Mucosa of descending colon (tissue), 3 donors: ENCODE results near the gene IRGQ. TPM values are rescaled to one million over a fixed set of nuclear protein-coding genes. Genes with fewer than 3 reads are reported as not detected.
A peak's percentile ranks its signal among the peaks of the same experiment; 100 is the strongest.

Experiments used
- ATAC-seq: fragments of 200-7000 bp; cut with Tn5 transposase; one replicate; pipeline ENCODE4 v1.9.1; 2020; ENCODE audit warnings: mild to moderate bottlenecking, moderate library complexity
- DNase-seq, 3 donors: peaks; one replicate each; pipeline ENCODE4 v3.0.0-alpha.2; 2020
- H3K36me3 ChIP-seq: fragments of 200-600 bp; one replicate; pipeline ENCODE4 v1.8.0; 2021; ENCODE audit warnings: low read depth, mild to moderate bottlenecking
- H3K4me1 ChIP-seq: fragments of 200-600 bp; one replicate; pipeline ENCODE4 v1.8.0; 2021; ENCODE audit warnings: low read depth, mild to moderate bottlenecking
- H3K4me3 ChIP-seq: fragments of 200-600 bp; one replicate; pipeline ENCODE4 v1.8.0; 2021; ENCODE audit warnings: mild to moderate bottlenecking
- H3K9me3 ChIP-seq: fragments of 200-600 bp; one replicate; pipeline ENCODE4 v1.8.0; 2021; ENCODE audit warnings: mild to moderate bottlenecking
- CTCF ChIP-seq: fragments of 200-600 bp; IDR thresholded peaks from one replicate; pipeline ENCODE4 v1.8.0; 2022; ENCODE audit warnings: antibody characterized with exemption, mild to moderate bottlenecking
- intact Hi-C, 2 donors: fragments of 100-400 bp; cut with DNase I in 1 of 2; cut with micrococcal nuclease in 1 of 2; formaldehyde crosslinking; loops; one replicate each; pipeline versions ENCODE4 v1.11.0 to v1.11.1; 2022; cut with DNase I, micrococcal nuclease
- total RNA-seq, 3 donors: library from RNA; stranded (reverse); fragmentation: NEBNext Ultra II Directional in 2 of 3; extraction: Animal tissue kit (Norgen Biotek cat#: 25700) in 2 of 3; gene quantifications; one replicate each; pipeline versions ENCODE4 v1.2.1 to v1.2.4, GENCODE V29; 2021 to 2023
- donor health status: DM: no; HTN: no; CAD: no; lungs with moderate emphysema.
- donor health status: DM: no; HTN: no; CAD: no.
- donor health status: DM: no; HTN: yes; CAD: no.

Gene IRGQ
- total RNA-seq, 3 donors from 2014 or later, result 18.9 to 29.4 (median 21.9) TPM

DNA sequence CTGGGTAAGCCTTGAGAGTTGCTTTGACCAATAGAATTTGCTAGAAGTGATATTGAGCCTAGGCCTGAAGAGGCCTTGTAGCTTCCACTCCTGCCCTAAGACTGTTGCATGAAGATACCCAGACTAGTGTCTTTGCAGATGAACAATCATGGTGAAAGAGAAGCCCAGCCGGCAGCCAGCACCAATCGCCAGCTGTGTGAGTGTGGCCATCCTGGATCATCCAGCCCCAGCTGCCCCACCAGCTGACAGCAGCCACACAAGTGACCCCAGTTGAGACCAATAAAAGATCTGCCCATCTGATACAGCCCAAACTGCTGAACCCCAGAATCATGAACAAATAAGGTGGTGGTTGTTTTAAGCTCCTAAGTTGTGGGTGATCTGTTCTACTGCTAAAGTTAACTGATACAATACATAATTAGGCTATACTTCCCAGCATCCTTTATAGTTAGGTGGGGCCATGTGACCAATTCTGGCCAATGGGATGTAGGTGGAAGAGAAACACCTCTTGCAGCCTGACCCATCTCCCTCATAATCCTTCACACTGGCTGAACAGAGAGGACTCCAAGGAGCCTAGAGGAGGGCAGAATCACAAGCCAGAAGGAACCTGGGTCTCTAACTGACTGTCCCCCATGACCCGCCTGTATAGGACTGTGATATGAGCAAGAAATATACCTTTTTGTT, 32.9 kb upstream of the IRGQ start:
- ATAC-seq, result no peak
- intact Hi-C loops, result no loop called here
- no peaks in the 10 kb centered on the region for H3K9me3 ChIP-seq
- no peaks in the 10 kb centered on the region for H3K4me1 ChIP-seq
- TF ChIP-seq CTCF, result no peak
- no peak overlapping the region for H3K4me3 ChIP-seq
- no peaks in the 10 kb centered on the region for H3K36me3 ChIP-seq
- DNase-seq, result no peak

DNA sequence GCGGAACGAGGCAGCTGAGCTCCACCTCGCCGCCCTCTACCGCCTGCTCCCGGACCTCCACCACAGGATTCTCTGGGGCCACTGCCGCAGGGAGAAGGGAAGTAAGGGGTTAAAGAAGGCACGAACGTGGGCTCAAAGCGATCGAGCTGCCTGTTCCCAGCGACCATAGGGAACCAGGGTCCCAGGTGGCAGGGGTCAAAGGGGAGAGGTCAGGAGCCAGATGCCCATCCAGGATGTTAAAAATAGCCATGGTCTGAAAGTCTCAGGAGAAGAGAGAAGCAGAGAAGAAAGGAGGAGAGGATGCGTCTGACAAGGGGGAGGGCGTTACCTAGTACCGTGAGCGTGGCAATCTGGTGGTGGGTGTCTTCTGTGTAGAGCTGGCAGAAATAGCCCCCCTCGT, 30.9 kb upstream of the IRGQ start:
- intact Hi-C loops, result no loop called here
- no peak for DNase-seq
- no peaks in the 10 kb centered on the region for H3K4me1 ChIP-seq
- no peaks in the 10 kb centered on the region for H3K36me3 ChIP-seq
- H3K9me3 ChIP-seq, result no peaks in the 10 kb centered on the region
- no peak for TF ChIP-seq CTCF
- no peak overlapping the region for H3K4me3 ChIP-seq
- ATAC-seq, result no peak

GRCh38 chr19:43625918-43626579, 30.1 kb upstream of the IRGQ start:
- DNase-seq (peak in 2 of 3 donors; percentile 22 to 46), ATAC-seq (peak; percentile 58)
- Histone ChIP-seq H3K4me3 (no peak overlapping the region), H3K9me3 (no peaks in the 10 kb centered on the region), H3K36me3 (no peaks in the 10 kb centered on the region), H3K4me1 (no peaks in the 10 kb centered on the region)
- no peak for TF ChIP-seq CTCF
- intact Hi-C loops, result no loop called here

DNA sequence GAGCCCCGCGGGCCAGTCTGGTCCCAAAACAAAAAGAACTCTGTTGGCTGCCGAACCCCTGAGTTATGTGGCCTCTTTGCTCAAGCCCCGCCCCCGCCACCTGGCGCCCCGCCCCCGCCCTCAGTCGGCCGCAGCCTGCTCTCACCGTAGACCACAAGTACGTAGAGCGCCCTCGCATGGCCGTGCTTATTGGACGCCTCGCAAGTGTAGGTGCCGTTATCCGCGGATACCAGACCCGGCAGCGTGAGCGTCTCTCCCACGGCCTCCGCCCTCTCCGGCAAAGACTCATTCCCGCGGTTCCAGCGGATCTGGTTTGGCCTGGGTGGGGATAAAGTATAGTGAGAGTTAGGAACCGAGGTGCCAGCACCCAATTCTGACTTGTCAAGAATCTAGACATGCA, 29.0 kb upstream of the IRGQ start:
- Histone ChIP-seq H3K36me3 (no peaks in the 10 kb centered on the region), H3K4me3 (no peak overlapping the region), H3K4me1 (peaks cover 4% of the 10 kb centered on the region), H3K9me3 (no peaks in the 10 kb centered on the region)
- TF ChIP-seq CTCF, result peak; percentile 29
- ATAC-seq, result peak; percentile 93
- peak; percentile 88 to 91 (median 88) for DNase-seq
- intact Hi-C loops, result no loop called here

DNA sequence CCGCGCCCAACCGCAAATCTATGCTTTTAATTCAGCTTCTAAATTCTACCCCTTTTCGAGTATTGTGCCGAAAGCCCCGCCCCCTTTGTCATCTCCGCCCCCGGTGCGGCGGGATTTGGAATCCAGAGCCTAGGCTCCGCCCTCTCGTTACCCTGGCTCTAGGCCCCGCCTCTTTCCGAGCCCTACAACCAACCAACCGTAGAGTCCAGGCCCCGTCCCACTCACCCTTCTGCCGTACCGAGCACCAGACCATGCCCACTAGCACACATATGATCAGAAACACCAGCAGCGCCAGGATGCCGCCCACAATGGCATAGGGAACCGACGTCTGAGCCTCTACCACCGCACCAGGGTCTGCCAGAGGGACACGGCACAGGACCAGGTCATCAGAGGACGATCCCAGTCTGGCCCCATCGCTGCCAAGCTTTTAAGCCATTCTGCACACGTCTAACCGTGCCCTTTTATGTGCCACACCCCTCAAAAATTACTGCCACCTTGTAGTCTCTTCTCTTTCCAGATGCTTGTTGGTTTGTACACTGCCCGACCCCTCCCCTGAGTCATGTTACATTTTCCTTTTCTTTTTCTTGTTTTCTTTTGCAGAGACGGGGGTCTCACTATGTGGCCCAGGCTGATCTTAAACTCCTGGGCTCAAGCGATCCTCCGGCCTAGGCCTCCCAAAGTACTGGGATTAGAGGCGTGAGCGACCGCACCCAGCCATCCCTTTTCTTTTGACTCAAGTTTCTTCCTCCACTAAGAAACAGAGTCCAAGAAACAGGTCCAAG, 28.1 kb upstream of the IRGQ start:
- no peak for TF ChIP-seq CTCF
- ATAC-seq (no peak), DNase-seq (no peak)
- H3K36me3 ChIP-seq, result no peaks in the 10 kb centered on the region
- peaks cover 4% of the 10 kb centered on the region for H3K4me1 ChIP-seq
- no peak overlapping the region for H3K4me3 ChIP-seq
- intact Hi-C loops, result no loop called here
- H3K9me3 ChIP-seq, result no peaks in the 10 kb centered on the region
